ENCODE measurements around the gene ATP10A.

The ATP10A gene

GRCh38 chr15:25863111-25863967 is at the start of gene ATP10A:
ATP10A (minus strand) TSS chr15:25863327; CDS start chr15:25863096, 231 bp downstream.
- no peak for DNase-seq (ENCODE audit: low read depth)
- TF ChIP-seq CTCF (IDR thresholded peaks at IDR 0.05; ENCODE audit: insufficient read depth, low read depth, low read length, missing control alignments), result no peak
- no peak within 1 kb of the TSS; the same call in 1 of the 2 replicates for H3K4me3 ChIP-seq (ENCODE audit: low read depth, low read length)

GRCh38 chr15:25912035-25912434 is 48.9 kb upstream of the ATP10A start:
- TF ChIP-seq CTCF (IDR thresholded peaks at IDR 0.05; ENCODE audit: insufficient read depth, low read depth, low read length, missing control alignments), result no peak
- DNase-seq (ENCODE audit: low read depth), result no peak
- no peak overlapping the region for H3K4me3 ChIP-seq (ENCODE audit: low read depth, low read length)

DNA sequence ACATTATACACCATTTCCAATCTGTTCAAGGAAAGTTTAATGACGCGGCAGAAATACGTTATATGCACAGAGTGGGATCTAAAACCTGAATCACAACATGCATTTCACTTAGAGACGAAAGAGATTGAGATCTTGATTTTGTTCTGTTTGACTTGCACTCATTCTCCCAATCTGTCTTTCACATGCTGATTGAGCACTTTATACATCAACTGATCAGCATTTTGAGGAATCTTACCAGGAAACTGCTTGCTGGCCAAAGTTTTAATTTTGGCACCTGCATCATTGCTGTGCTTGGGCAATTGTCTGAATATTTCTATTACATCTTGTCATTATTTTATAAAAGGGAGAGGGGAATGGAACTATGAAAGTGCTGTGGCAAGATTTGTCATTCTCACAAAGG is 47.7 kb upstream of the ATP10A start:
- DNase-seq (ENCODE audit: low read depth), result no peak
- no peak for TF ChIP-seq CTCF (IDR thresholded peaks at IDR 0.05; ENCODE audit: insufficient read depth, low read depth, low read length, missing control alignments)
- H3K4me3 ChIP-seq (ENCODE audit: low read depth, low read length), result no peak overlapping the region

DNA sequence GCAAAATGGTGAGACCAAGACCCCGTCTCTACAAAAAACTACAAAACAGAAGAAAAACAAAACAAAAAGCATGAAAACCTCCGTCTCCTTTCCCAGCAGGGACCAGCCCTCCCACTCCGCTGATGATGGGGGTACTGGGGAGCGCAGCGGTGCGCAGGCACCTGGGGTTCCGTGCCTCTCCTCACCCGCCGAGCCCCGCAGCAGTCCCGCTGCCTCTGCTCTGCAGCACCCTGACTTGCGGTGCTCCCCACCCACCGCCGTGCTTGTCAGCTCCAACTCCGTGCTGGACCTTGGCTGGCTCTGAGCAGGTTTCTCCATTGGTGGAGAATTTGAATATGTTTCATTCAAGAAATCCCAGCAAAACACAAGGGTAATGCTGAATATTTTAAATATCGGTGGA is 46.7 kb upstream of the ATP10A start:
- no peak for DNase-seq (ENCODE audit: low read depth)
- H3K4me3 ChIP-seq (ENCODE audit: low read depth, low read length), result no peak overlapping the region
- no peak for TF ChIP-seq CTCF (IDR thresholded peaks at IDR 0.05; ENCODE audit: insufficient read depth, low read depth, low read length, missing control alignments)

GRCh38 chr15:25909325-25909724 is 46.2 kb upstream of the ATP10A start:
- H3K4me3 ChIP-seq (ENCODE audit: low read depth, low read length), result no peak overlapping the region
- DNase-seq (ENCODE audit: low read depth), result no peak
- no peak for TF ChIP-seq CTCF (IDR thresholded peaks at IDR 0.05; ENCODE audit: insufficient read depth, low read depth, low read length, missing control alignments)

- no peak for DNase-seq (ENCODE audit: low read depth)
- H3K4me3 ChIP-seq (ENCODE audit: low read depth, low read length), result no peak overlapping the region
- no peak for TF ChIP-seq CTCF (IDR thresholded peaks at IDR 0.05; ENCODE audit: insufficient read depth, low read depth, low read length, missing control alignments)
Observed at GRCh38 chr15:25905140-25905539, 42.0 kb upstream of the ATP10A start.
